HepG2 (cell line): ENCODE data around the gene PPP4C. TPM values are rescaled to one million over a fixed set of nuclear protein-coding genes. Genes with fewer than 3 reads are reported as not detected.

Source experiments
- FOXO1 ChIP-seq: sonication (generic); formaldehyde crosslinking; IDR thresholded peaks from 2 replicates; pipeline ENCODE4 v1.4.0; 2020; ENCODE audit warnings: missing genetic modification reagents
- KDM2A ChIP-seq: sonication (generic); formaldehyde crosslinking; IDR thresholded peaks from 2 replicates; pipeline ENCODE4 v1.4.0; 2020; ENCODE audit warnings: low read depth, missing genetic modification reagents, borderline replicate concordance
- NFKB2 ChIP-seq: sonication (generic); formaldehyde crosslinking; IDR thresholded peaks from 2 replicates; pipeline ENCODE4 v1.4.0; 2020; ENCODE audit warnings: missing genetic modification reagents, borderline replicate concordance
- WIZ ChIP-seq: sonication (generic); formaldehyde crosslinking; IDR thresholded peaks from 2 replicates; pipeline ENCODE4 v1.5.1; 2020; ENCODE audit warnings: mild to moderate bottlenecking, missing genetic modification reagents
- ZFX ChIP-seq: sonication (generic); formaldehyde crosslinking; IDR thresholded peaks from 2 replicates; pipeline ENCODE4 v1.4.0; 2020; ENCODE audit warnings: mild to moderate bottlenecking, low read depth, missing genetic modification reagents, moderate library complexity
- ZNF10 ChIP-seq: sonication (generic); formaldehyde crosslinking; IDR thresholded peaks from 2 replicates; pipeline ENCODE4 v1.4.0; 2020; ENCODE audit warnings: mild to moderate bottlenecking, low read depth, missing genetic modification reagents, borderline replicate concordance
- ZNF251 ChIP-seq: sonication (generic); formaldehyde crosslinking; IDR thresholded peaks from 2 replicates; pipeline ENCODE4 v1.9.0; 2021; ENCODE audit warnings: mild to moderate bottlenecking, missing genetic modification reagents
- ZNF333 ChIP-seq: sonication (generic); formaldehyde crosslinking; IDR thresholded peaks from 2 replicates; pipeline ENCODE4 v1.4.0; 2020; ENCODE audit warnings: mild to moderate bottlenecking, missing genetic modification reagents, borderline replicate concordance
- polyA plus RNA-seq, 8 experiments: library from polyadenylated mRNA; depleted of rRNA in 3 of 8; stranded (reverse) in 7 of 8; unstranded in 1 of 8; fragments of >200 nt; fragmentation: Illumina TruSeq in 4 of 8; extraction: Trizol in 4 of 8; gene quantifications; 2 replicates each; pipeline versions ENCODE4 v1.2.1 to v1.2.3, GENCODE V29; 2011 to 2016; ENCODE audit warnings: low read depth in 4 of 8, missing spikeins in 1 of 8, mixed read lengths in 1 of 8; ENCODE audit not compliant: insufficient read depth in 1 of 8
- total RNA-seq, 5 experiments: library from RNA; depleted of rRNA; stranded (reverse); fragments of >200 nt; fragmentation: Illumina TruSeq; extraction: Trizol; gene quantifications; 2 replicates each; pipeline ENCODE4 v1.2.3, GENCODE V29; 2016; ENCODE audit warnings: low read depth in 1 of 5
- TF ChIP-seq, protein P1 (sequence below): sonication (generic); formaldehyde crosslinking; IDR thresholded peaks from 2 replicates; pipeline ENCODE4 v1.4.0; 2020; ENCODE audit warnings: missing genetic modification reagents, borderline replicate concordance
- TF ChIP-seq, protein P2 (sequence below): IDR thresholded peaks from 2 replicates; pipeline ENCODE4 v1.6.1; 2018; ENCODE audit warnings: missing genetic modification reagents
- TF ChIP-seq, protein P3 (sequence below): sonication (generic); formaldehyde crosslinking; IDR thresholded peaks from 2 replicates; pipeline ENCODE4 v1.5.0; 2020; ENCODE audit warnings: mild to moderate bottlenecking, missing genetic modification reagents
- TF ChIP-seq, protein P4 (sequence below): sonication (generic); formaldehyde crosslinking; IDR thresholded peaks from 2 replicates; pipeline ENCODE4 v1.4.0; 2020; ENCODE audit warnings: missing genetic modification reagents, borderline replicate concordance

PPP4C gene
- total and polyA plus RNA-seq, 2 of the 13 experiments (the other 11 are each of a cell fraction or from before 2014, with no cell fraction given), result 176 to 220 TPM

DNA sequence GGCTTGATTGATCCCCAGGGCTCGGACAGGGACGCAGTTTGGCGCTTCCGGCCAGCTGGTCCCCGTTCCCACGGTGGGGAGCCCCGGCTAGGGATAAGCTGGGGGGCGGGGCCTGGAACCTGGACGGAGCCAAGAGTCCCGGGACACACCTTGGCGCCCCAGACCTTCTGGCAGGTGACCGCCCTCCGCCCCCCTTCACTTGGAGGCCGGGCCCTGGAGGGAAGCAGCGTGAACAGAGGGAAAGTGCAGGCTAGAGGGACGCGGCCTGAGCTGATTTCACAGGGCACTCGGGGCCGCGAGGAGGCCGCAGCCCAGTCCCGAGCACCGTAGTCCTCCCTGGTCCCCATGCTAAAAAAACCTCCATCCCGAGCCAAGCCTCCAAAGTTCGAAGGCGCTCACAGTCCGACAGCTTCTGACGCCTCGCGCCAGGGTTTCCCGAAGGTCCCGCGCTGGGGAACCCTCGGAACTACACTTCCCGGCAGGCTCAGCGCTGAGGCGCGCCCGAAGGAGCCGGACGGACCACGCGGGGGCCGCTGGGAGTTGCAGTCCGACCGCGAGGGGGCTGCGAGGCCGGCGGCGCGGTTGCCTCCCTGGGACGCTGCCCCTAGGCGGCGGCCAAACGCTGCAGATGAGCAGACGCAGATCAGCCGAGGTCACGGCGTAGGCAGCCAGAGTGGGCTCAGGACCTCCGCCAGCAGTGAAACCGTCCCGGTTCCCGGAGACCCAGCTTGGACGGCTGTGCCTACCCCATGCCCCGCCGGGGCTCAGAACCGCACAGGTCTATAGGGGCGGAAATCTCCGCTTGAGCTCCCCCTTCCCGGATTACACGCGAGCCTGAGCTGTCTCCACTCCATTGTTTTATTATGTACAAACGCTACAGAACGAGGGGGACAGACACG lies 15.9 kb downstream of the PPP4C start, which contains the start of gene TBX6 (continued):
- TF ChIP-seq, protein P1, sequence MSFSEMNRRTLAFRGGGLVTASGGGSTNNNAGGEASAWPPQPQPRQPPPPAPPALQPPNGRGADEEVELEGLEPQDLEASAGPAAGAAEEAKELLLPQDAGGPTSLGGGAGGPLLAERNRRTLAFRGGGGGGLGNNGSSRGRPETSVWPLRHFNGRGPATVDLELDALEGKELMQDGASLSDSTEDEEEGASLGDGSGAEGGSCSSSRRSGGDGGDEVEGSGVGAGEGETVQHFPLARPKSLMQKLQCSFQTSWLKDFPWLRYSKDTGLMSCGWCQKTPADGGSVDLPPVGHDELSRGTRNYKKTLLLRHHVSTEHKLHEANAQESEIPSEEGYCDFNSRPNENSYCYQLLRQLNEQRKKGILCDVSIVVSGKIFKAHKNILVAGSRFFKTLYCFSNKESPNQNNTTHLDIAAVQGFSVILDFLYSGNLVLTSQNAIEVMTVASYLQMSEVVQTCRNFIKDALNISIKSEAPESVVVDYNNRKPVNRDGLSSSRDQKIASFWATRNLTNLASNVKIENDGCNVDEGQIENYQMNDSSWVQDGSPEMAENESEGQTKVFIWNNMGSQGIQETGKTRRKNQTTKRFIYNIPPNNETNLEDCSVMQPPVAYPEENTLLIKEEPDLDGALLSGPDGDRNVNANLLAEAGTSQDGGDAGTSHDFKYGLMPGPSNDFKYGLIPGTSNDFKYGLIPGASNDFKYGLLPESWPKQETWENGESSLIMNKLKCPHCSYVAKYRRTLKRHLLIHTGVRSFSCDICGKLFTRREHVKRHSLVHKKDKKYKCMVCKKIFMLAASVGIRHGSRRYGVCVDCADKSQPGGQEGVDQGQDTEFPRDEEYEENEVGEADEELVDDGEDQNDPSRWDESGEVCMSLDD (CRISPR knock-in tag), result no peak; the same call in 1 of the 2 replicates
- TF ChIP-seq FOXO1 (CRISPR knock-in tag) (no peak), NFKB2 (CRISPR knock-in tag) (no peak), ZNF333 (CRISPR knock-in tag) (no peak), ZNF10 (CRISPR knock-in tag) (no peak), ZNF251 (CRISPR knock-in tag) (no peak; the same call in 1 of the 2 replicates), KDM2A (CRISPR knock-in tag) (peak; percentile 97), ZFX (CRISPR knock-in tag) (peak; percentile 38; the same call in 1 of the 2 replicates), WIZ (CRISPR knock-in tag) (0 out of 2 replicates have a peak, but pooled peaks have one; percentile 16)
- TF ChIP-seq, protein P2, sequence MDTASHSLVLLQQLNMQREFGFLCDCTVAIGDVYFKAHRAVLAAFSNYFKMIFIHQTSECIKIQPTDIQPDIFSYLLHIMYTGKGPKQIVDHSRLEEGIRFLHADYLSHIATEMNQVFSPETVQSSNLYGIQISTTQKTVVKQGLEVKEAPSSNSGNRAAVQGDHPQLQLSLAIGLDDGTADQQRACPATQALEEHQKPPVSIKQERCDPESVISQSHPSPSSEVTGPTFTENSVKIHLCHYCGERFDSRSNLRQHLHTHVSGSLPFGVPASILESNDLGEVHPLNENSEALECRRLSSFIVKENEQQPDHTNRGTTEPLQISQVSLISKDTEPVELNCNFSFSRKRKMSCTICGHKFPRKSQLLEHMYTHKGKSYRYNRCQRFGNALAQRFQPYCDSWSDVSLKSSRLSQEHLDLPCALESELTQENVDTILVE (CRISPR knock-in tag), result no peak; the same call in 1 of the 2 replicates
- TF ChIP-seq, protein P3, sequence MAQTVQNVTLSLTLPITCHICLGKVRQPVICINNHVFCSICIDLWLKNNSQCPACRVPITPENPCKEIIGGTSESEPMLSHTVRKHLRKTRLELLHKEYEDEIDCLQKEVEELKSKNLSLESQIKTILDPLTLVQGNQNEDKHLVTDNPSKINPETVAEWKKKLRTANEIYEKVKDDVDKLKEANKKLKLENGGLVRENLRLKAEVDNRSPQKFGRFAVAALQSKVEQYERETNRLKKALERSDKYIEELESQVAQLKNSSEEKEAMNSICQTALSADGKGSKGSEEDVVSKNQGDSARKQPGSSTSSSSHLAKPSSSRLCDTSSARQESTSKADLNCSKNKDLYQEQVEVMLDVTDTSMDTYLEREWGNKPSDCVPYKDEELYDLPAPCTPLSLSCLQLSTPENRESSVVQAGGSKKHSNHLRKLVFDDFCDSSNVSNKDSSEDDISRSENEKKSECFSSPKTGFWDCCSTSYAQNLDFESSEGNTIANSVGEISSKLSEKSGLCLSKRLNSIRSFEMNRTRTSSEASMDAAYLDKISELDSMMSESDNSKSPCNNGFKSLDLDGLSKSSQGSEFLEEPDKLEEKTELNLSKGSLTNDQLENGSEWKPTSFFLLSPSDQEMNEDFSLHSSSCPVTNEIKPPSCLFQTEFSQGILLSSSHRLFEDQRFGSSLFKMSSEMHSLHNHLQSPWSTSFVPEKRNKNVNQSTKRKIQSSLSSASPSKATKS, result 0 out of 2 replicates have a peak, but pooled peaks have one; percentile 78
- TF ChIP-seq, protein P4, sequence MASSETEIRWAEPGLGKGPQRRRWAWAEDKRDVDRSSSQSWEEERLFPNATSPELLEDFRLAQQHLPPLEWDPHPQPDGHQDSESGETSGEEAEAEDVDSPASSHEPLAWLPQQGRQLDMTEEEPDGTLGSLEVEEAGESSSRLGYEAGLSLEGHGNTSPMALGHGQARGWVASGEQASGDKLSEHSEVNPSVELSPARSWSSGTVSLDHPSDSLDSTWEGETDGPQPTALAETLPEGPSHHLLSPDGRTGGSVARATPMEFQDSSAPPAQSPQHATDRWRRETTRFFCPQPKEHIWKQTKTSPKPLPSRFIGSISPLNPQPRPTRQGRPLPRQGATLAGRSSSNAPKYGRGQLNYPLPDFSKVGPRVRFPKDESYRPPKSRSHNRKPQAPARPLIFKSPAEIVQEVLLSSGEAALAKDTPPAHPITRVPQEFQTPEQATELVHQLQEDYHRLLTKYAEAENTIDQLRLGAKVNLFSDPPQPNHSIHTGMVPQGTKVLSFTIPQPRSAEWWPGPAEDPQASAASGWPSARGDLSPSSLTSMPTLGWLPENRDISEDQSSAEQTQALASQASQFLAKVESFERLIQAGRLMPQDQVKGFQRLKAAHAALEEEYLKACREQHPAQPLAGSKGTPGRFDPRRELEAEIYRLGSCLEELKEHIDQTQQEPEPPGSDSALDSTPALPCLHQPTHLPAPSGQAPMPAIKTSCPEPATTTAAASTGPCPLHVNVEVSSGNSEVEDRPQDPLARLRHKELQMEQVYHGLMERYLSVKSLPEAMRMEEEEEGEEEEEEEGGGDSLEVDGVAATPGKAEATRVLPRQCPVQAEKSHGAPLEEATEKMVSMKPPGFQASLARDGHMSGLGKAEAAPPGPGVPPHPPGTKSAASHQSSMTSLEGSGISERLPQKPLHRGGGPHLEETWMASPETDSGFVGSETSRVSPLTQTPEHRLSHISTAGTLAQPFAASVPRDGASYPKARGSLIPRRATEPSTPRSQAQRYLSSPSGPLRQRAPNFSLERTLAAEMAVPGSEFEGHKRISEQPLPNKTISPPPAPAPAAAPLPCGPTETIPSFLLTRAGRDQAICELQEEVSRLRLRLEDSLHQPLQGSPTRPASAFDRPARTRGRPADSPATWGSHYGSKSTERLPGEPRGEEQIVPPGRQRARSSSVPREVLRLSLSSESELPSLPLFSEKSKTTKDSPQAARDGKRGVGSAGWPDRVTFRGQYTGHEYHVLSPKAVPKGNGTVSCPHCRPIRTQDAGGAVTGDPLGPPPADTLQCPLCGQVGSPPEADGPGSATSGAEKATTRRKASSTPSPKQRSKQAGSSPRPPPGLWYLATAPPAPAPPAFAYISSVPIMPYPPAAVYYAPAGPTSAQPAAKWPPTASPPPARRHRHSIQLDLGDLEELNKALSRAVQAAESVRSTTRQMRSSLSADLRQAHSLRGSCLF (CRISPR knock-in tag), result no peak
